GM19468 (cell line): ENCODE results near the gene POLRMT.
A peak's percentile ranks its signal among the peaks of the same experiment; 100 is the strongest.
"Not testable (repeated sequence)": the region's sequence is repeated elsewhere in the genome, so short reads cannot be mapped to it uniquely, and the experiment has no call there.

Source experiments
- ATAC-seq: cut with Tn5 transposase; IDR thresholded peaks from one replicate; pipeline ENCODE4 v1.9.1; 2021; ENCODE audit warnings: mild to moderate bottlenecking, moderate library complexity, moderate number of reproducible peaks; ENCODE audit not compliant: unreplicated experiment; ENCODE audit errors: extremely low read depth

The POLRMT gene

GRCh38 chr19:633068-633785 lies at the start of gene POLRMT:
TSS of gene POLRMT (minus strand) at chr19:633537. CDS start at chr19:633512, 25 bp downstream.
- peak; percentile 92 for ATAC-seq

GRCh38 chr19:682678-683320 lies 49.5 kb upstream of the POLRMT start:
- no peak for ATAC-seq

DNA sequence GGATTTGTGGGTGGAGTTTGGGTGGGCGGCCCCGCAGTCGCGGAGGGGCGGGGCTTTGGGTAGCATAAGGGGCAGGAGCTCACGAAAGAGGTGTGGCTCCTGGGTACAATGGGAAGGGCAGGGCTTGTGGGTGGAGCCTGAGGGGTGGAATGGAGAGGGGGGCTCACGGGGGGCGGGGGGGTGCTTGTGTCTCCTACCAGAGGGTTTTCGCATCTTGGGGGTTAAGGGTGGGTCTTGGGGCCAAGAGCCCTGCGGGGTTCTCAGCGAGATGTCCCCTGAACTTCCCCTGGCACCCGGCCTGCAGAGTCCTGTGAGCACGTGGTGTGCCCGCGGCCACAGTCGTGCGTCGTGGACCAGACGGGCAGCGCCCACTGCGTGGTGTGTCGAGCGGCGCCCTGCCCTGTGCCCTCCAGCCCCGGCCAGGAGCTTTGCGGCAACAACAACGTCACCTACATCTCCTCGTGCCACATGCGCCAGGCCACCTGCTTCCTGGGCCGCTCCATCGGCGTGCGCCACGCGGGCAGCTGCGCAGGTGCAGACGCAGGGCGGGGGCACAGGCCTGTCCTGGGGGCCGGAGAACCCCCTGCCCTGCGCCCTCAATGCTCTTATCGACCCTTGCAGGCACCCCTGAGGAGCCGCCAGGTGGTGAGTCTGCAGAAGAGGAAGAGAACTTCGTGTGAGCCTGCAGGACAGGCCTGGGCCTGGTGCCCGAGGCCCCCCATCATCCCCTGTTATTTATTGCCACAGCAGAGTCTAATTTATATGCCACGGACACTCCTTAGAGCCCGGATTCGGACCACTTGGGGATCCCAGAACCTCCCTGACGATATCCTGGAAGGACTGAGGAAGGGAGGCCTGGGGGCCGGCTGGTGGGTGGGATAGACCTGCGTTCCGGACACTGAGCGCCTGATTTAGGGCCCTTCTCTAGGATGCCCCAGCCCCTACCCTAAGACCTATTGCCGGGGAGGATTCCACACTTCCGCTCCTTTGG lies 48.0 kb upstream of the POLRMT start:
- ATAC-seq = no peak

DNA sequence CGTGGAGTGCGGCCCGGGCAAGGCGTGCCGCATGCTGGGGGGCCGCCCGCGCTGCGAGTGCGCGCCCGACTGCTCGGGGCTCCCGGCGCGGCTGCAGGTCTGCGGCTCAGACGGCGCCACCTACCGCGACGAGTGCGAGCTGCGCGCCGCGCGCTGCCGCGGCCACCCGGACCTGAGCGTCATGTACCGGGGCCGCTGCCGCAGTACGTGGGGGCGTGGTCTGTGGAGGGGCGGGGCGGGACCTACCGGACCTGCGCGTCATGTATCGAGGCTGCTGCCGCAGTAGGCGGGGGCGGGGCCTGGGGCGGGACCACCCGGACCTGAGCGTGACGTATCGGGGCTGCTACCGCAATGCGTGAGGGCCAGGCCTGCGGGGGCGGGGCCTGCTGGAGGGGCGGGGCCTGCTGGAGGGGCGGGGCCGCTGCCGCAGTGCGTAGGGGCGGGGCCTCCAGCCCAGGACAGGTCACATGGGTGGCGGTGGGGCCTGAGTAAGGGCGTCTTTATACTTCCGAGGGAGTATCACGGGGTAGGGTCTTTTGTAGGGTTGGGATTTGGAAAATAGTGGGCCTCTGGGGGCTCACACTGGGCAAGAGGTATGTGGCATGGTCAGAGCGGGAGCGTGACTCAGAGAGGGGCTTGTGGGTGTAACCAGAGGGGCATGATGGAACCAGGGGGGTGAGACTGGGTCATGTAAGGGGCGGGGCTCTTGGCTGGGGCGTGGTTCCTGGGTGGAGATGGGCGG lies 47.1 kb upstream of the POLRMT start:
- peak; percentile 74 for ATAC-seq

DNA sequence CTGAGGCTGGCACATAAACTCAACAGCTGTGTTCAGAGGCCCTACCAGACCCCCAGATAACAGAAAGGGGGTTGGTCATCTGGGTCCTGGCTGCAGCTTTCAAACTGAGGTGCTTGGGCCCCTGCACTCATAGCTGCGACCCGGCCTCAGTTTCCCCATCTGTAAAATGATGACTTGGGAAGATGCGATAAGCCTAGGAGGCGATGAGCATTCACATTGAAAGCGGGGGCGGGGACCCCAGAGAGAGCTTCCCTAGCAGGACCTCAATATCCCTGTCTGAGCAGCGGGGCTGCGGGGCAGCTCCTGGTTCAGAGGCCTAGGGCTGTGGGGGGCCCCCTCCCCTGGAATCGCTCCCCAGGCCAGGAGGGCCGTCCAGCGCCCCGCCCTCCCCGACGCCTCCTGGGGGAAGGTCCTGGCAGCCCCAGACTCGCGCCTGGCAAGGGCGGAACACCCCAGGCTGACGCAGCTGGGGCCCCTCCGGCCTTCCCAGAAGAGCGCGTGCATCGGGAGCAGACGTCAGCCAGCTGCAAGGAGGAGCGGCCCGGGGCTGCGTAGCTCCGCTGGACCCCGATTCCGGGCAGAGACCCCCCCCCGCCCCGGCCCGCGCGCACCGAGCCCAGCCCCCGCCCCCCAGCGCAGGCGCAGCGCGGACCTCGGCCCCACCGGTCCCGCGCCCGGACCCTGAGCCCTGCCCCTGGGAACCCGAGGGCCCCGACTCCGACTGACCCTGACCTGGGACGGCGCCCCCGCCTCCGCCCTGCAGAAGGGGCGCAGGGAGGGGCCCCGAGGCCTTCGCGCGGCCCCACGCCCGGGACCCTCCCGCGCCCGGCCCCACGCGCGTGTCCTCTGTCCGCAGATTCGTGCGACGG lies 46.3 kb upstream of the POLRMT start:
- no peak for ATAC-seq

DNA sequence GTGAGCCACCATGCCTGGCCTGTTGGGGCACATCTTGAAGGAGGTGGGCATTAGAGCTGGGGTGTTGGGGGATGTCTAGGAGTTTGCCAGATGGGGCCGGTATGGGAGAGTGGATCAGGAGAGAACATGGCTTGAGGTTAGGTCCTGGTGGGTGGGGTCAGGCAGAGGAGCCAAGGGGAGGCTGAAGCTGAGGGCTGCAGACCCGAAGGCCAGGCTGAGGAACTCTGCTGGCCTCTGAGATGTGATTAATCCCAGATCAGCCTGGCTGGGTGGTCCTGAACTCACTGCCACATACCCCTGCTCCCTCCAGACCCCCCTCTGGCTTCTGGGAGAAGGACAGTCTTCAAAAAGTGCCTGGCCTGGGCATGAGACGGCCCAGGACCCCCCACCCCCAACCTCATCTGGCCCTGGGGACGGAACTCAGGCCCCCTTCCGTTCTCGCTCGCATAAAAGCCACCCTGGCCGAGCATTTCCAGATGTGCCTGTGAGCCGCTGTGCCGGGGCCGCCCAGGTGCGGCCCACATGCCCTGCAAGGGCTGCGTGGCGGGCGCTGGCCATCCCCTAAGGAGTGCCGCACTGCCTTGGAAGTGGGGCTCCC lies 45.6 kb upstream of the POLRMT start:
- no peak for ATAC-seq

DNA sequence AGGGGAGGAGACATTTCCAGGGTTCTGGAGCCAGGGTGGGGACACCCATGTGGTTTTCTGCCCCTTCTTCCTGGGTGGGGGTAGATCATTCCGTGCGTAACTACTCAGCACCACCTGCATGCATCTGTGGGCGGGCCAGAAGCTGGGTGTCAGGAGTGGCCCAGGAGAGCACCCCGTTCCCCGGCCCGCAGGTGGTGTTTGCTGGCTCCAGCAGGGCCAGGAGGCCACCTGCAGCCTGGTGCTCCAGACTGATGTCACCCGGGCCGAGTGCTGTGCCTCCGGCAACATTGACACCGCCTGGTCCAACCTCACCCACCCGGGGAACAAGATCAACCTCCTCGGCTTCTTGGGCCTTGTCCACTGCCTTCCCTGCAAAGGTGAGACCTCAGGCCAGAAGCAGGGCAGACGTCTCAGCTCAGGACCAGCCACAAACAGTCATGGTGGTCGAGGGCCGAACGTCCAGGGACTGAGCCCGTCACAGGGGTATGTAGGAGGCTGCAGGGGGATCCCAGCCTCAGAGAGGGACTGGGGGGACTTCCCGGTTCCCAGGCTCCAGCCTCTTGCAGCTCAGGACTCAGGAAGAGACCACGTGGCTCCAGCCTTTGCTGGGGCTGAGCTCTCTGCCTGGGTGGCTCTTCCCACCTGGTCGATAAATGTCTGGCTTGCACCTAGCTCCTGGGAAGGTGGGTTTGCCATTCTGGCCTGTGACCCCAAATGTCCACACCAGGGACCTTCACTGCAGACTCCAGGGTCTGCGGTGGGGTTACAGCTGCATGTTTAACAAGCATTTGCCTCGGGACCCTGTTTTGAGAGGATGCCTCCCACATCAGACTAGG lies 44.5 kb upstream of the POLRMT start:
- ATAC-seq = no peak

DNA sequence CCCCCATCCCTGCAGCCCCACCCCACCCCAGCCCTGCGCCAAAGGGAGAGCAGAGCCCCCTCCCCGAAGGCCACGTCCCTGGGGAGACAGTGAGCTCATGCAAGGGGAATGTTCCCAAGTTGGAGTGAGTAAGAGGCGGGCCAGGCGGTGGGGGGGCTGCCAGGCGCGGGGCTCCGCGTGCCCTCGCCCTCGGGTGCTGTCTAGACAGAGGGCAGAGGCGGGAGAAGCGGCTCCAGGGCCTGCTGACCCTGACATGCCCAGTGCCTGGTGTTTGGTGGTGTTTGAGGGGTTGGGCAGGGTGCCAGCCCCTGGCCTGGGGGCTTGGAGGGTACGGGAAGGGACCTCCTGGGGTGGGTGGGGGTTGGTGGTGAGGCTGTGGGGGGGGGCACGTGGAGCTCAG lies 43.9 kb upstream of the POLRMT start:
- no peak for ATAC-seq

DNA sequence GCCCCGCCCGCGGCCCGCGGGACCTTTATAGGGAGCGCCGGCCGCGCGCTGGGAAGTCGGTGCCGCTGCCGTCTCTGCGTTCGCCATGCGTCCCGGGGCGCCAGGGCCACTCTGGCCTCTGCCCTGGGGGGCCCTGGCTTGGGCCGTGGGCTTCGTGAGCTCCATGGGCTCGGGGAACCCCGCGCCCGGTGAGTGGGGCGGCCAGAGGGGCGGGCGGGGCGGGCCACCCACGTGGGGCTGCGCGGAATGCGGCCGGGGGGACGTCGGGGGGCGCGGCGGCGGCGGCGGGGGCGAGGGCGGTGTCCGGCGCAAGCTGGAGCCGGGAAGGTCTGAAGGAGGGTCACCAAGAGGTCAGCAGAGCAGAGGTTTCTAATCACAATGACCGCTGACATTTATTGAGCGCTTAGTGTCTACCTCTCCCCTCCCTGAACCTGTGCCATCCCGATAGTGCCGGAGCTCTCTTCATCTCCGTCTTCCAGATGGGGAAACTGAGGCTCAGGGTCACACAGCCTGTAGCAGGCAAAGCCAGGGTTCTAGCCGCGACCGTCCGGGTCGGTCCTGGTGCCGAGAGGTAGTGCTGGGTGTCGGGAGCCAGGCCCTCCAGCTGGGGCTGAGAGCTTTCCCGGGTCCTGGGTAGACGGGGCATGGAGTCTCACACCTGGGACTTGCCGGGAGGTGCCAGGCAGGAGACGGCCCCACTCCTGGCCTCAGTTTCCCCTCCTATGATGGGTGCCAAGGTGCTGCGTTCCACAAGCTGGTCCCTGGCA lies 43.2 kb upstream of the POLRMT start, which contains the start of gene FSTL3:
Gene FSTL3, plus strand, starts transcription at position 54 of the 767 bp plus-strand sequence. Its CDS starts 32 bp downstream, at position 86.
- ATAC-seq = no peak

- no peak for ATAC-seq
These were observed 42.6 kb upstream of the POLRMT start for GRCh38 chr19:676007-676338.

GRCh38 chr19:674282-675151 lies 41.2 kb upstream of the POLRMT start:
- no peak for ATAC-seq

- no peak for ATAC-seq
These were observed 37.3 kb upstream of the POLRMT start for GRCh38 chr19:670609-671075.

DNA sequence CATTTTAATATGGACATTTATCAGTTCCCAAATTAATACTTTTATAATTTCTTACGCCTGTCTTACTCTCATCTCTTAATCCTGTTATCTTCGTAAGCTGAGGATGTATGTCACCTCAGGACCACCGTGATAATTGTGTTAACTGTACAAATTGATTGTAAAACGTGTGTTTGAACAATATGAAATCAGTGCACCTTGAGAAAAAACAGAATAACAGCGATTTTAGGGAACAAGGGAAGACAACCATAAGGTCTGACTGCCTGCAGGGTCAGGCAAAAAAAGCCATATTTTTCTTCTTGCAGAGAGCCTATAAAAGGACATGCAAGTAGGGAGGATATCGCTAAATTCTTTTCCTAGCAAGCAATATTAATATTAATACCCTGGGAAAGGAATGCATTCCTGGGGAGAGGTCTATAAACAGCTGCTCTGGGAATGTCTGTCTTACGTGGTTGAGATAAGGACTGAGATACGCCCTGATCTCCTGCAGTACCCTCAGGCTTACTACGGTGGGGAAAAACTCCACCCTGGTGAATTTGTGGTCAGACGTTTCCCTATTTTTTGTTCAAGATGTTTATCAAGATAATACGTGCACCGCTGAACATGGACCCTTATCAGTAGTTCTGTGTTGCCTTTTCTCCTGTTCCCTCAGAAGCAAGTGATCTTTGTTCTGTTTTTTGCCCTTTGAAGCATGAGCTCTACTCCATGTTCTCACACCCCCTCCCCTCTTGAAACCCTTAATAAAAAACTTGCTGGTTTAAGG lies 35.5 kb upstream of the POLRMT start:
- ATAC-seq = not testable (repeated sequence)

DNA sequence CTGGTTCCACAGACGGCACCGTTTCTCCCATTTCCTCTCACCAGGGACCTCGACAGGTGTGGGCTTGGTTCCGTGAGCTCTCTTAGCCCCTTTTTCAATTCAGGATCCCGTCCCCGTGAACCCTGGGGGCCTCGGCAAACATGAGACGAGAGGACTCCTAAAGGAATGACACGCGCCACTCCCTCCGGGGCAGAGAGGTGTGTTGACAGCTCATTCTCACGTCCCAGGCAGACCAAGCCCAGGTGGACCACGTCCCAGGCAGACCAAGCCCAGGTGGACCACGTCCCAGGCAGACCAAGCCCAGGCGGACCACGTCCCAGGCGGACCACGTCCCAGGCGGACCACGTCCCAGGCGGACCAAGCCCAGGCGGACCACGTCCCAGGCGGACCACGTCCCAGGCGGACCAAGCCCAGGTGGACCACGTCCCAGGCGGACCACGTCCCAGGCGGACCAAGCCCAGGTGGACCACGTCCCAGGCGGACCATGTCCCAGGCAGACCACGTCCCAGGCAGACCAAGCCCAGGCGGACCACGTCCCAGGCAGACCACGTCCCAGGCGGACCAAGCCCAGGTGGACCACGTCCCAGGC lies 33.7 kb upstream of the POLRMT start:
- ATAC-seq = not testable (repeated sequence)

GRCh38 chr19:664913-665443 lies 31.6 kb upstream of the POLRMT start:
- no peak for ATAC-seq
